Epithelial cell of proximal tubule (primary cell): ENCODE measurements around the gene IZUMO4. TPM values are rescaled to one million over a fixed set of nuclear protein-coding genes. Genes with fewer than 3 reads are reported as not detected.

ENCODE experiments used
- DNase-seq: peaks from one replicate; pipeline ENCODE4 v3.0.0-alpha.2; 2011; ENCODE audit warnings: low read depth
- H3K4me3 ChIP-seq: 2 replicates; pipeline ENCODE4 v1.5.1; 2011; ENCODE audit warnings: low read depth, mild to moderate bottlenecking, low read length
- CTCF ChIP-seq: conservative IDR thresholded peaks from 2 replicates; pipeline ENCODE4 v1.5.1; 2012; ENCODE audit warnings: low read depth, mild to moderate bottlenecking, low read length
- total RNA-seq: library from RNA; depleted of rRNA; stranded (reverse); fragments of >200 nt; gene quantifications from 2 replicates; pipeline ENCODE4 v1.2.3, GENCODE V29; 2015

IZUMO4 gene
- total RNA-seq, result 1.0 and 5.2 TPM in 2 replicates

GRCh38 chr19:2096480-2097202 is at the start of gene IZUMO4:
TSS of gene IZUMO4 (plus strand) at chr19:2096915. CDS start at chr19:2096946, 31 bp downstream.
- H3K4me3 ChIP-seq, result peak within 1 kb of the TSS; percentile 81
- no peak for DNase-seq
- TF ChIP-seq CTCF, result peak; percentile 41

- no peak for TF ChIP-seq CTCF
- H3K4me3 ChIP-seq, result no peak overlapping the region
- no peak for DNase-seq
Measured at GRCh38 chr19:2047076-2047448, 49.7 kb upstream of the IZUMO4 start.

- H3K4me3 ChIP-seq, result no peak overlapping the region
- no peak for TF ChIP-seq CTCF
- DNase-seq, result no peak
Measured at GRCh38 chr19:2047449-2048103, 49.1 kb upstream of the IZUMO4 start.

- peak overlapping the region; percentile 94 for H3K4me3 ChIP-seq
- no peak for TF ChIP-seq CTCF
- no peak for DNase-seq
Measured at GRCh38 chr19:2048104-2048958, 48.4 kb upstream of the IZUMO4 start.

- TF ChIP-seq CTCF, result no peak
- DNase-seq, result no peak
Measured at GRCh38 chr19:2048959-2049740, 47.6 kb upstream of the IZUMO4 start.

GRCh38 chr19:2049741-2050348 is 46.9 kb upstream of the IZUMO4 start:
- DNase-seq, result no peak
- peak overlapping the region; percentile 94 for H3K4me3 ChIP-seq
- no peak for TF ChIP-seq CTCF

More at GRCh38 chr19:2048959-2049740, 47.6 kb upstream of the IZUMO4 start:
- peak overlapping the region; percentile 94 for H3K4me3 ChIP-seq
